ENCODE measurements around the gene TRNAU1AP.
"Not testable (repeated sequence)": the region's sequence is repeated elsewhere in the genome, so short reads cannot be mapped to it uniquely, and the experiment has no call there.

Gene TRNAU1AP
- long read RNA-seq, donor 1, transcript TRNAU1AP-201 (9 exons, 1,799 nt): major isoform, 5 of 55 reads
- long read RNA-seq, donor 1, partial matches to known transcripts: 15 of 55 reads
- long read RNA-seq, donor 1, other reads (novel, unspliced or antisense): 34 of 55 reads
- long read RNA-seq, donor 2, transcript TRNAU1AP-201 (9 exons, 1,799 nt): major isoform, 5 of 6 reads
- long read RNA-seq, donor 2, partial matches to known transcripts: 0 of 6 reads
- long read RNA-seq, donor 2, other reads (novel, unspliced or antisense): 0 of 6 reads
- long read RNA-seq, donor 3, partial matches to known transcripts: 0 of 1 reads
- long read RNA-seq, donor 3, other reads (novel, unspliced or antisense): 0 of 1 reads
- long read RNA-seq, donor 4, transcript TRNAU1AP-201 (9 exons, 1,799 nt): major isoform, 5 of 21 reads
- long read RNA-seq, donor 4, partial matches to known transcripts: 0 of 21 reads
- long read RNA-seq, donor 4, other reads (novel, unspliced or antisense): 13 of 21 reads
- long read RNA-seq, donor 5, transcript TRNAU1AP-201 (9 exons, 1,799 nt): major isoform, 6 of 13 reads
- long read RNA-seq, donor 5, partial matches to known transcripts: 0 of 13 reads
- long read RNA-seq, donor 5, other reads (novel, unspliced or antisense): 7 of 13 reads
- long read RNA-seq, donor 6, partial matches to known transcripts: 0 of 7 reads
- long read RNA-seq, donor 6, other reads (novel, unspliced or antisense): 0 of 7 reads
- long read RNA-seq, donor 7, transcript TRNAU1AP-201 (9 exons, 1,799 nt): major isoform, 7 of 7 reads
- long read RNA-seq, donor 7, partial matches to known transcripts: 0 of 7 reads
- long read RNA-seq, donor 7, other reads (novel, unspliced or antisense): 0 of 7 reads
- long read RNA-seq, donor 8, transcript TRNAU1AP-201 (9 exons, 1,799 nt): major isoform, 8 of 15 reads
- long read RNA-seq, donor 8, partial matches to known transcripts: 5 of 15 reads
- long read RNA-seq, donor 8, other reads (novel, unspliced or antisense): 0 of 15 reads

GRCh38 chr1:28552758-28553663 is at the start of gene TRNAU1AP:
Gene TRNAU1AP, plus strand, starts transcription at chr1:28553085. Its CDS starts 26 bp downstream, at chr1:28553111.
- peak; percentile 92 for DNase-seq

- no peak for DNase-seq
Measured at GRCh38 chr1:28503117-28503516, 49.8 kb upstream of the TRNAU1AP start.

GRCh38 chr1:28505406-28506187 is 47.3 kb upstream of the TRNAU1AP start, which contains the start of gene RCC1:
Gene RCC1, plus strand, starts transcription at chr1:28506043. Its CDS starts 23,824 bp downstream, at chr1:28529867.
- DNase-seq: peak; percentile 88

DNA sequence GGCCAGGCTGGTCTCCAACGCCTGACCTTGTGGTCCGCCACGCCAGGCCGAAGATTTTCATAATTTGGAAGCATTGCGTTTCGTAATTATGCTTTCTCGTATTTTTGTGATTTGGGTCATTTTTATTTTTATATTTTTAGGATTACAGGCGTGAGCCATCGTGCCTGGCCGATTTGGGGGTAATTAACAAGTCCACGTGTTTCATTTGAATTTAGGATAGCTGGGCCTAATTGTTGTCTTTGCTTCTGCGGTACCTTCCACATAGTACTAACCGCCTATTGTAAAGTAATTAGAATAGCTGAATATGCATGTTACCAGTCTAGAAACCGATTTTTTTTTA is 46.0 kb upstream of the TRNAU1AP start:
- no peak for DNase-seq

- no peak for DNase-seq
Measured at GRCh38 chr1:28507247-28507645, 45.6 kb upstream of the TRNAU1AP start.

DNA sequence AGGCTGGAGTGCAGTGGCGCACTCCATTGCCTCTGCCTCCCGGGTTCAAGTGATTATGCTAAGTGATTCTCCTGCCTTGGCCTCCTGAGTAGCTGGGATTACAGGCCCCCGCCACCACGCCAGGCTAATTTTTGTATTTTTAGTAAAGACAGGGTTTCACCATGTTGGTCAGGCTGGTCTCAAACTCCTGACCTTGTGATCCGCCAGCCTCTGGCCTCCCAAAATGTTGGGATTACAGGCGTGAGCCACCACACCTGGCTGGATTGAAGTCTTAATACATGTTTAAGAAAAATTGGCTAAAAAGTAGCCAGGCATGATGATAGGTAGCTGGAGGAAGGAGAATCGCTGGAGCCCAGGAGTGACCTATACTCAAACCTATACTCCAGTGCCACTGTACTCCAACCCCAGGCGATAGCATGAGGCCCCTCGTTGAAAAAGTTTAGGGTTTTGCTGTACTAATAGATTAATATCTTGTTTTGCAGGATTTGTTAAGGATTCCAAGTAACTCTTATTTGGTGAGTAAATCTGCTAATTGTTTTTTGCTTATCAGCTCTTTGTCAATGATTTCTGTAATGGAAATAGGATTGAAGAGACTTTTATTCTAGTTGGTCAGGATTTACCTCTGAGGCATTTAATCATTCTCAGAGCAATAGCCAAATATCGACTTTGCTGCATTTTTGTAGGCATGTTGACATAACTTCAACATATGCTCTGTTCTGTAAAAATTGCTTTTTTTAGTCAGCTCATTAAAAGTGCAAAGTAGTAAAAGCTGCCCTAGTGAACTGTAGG is 45.0 kb upstream of the TRNAU1AP start:
- DNase-seq: no peak

DNA sequence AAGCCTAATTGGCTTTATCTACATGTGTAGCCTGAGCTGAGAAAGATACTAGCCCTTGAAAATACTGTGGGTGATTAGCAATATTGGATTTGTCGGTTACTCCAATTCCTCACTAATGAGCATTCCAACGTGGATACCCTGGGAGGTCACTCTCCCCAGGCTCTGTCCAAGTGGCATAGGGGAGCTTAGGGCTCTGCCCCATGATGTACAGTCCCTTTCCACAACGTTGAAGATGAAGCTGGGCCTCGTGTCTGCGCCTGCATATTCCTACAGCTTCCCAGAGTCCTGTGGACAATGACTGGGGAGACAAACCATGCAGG is 44.5 kb upstream of the TRNAU1AP start:
- no peak for DNase-seq

DNA sequence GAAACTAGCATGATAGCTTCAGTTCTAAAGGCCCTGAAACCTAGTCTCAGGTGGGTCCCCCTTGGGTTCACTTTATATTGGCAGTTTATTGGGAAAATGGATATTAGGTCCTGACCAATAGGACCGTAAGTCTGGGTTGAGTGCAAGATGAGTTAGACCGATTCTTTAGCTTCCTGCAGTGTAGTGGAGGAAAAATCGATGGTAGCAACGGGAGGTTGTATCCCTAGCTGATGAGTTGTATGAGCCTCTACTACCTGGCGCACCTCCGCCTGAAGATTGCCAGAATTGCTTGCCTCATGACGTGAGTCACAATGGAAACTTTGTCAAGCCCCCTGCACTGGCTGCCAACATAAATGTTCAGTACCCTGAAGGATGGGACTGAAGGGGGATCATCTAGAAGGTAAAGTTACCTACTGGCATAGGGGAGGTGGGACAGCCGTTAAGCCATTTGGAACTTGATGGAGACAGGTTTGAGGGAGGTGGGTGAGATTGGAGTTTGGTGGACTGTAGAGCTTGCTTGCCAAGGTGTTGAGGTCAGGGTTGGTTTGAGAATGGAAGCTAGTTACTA is 43.1 kb upstream of the TRNAU1AP start:
- no peak for DNase-seq

DNA sequence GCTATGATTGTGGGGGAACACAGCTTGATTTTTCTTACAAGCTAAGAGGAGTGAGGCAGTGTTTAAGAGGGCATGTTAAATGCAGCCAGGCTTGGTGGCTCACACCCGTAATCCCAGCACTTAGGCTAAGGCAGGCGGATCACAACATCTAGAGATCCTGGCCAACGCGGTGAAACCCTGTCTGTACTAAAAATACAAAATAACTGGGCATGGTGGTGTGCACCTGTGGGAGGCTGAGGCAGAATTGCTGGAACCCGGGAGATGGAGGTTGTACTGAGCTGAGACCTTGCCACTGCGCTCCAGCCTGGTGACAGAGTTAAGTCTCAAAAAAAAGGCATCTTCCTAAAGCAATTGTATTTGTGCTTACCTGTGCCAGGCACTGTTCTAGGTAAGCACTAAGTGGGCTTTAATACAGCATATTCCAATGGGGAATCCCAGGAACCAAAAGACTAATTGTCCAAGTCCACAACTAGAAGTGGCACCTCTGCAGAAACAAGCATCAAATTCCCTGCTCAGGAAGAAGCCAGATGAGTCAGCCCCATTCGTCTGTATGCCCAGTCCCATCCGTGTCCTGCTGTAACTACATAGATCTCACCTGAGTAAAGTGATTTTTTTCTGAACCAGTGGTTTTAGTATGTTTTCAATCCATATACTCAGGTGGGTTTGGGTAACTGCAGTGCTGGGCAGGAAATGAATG is 42.5 kb upstream of the TRNAU1AP start:
- no peak for DNase-seq

DNA sequence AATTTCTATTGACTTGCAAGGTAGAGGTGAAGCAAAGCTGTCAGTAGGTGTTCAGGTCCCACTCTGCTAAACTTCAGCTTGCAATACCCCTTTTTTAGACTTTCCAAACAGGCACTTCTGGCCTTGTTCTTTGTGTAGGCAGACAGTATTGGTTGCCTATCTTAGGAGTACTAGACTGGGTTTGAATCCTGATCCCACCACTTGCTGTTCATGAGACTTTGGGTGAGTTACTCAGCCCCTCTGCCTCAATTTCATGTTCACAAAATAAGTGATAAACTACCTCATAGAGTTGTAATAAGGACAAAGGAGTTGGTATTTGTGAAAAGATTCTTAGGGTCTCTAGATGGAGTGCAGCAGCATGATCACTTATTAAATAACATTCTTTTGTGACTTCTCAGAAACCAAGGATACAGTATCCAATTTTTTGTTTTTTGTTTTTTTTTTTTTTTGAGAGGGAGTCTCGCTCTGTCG is 41.9 kb upstream of the TRNAU1AP start:
- DNase-seq: no peak

DNA sequence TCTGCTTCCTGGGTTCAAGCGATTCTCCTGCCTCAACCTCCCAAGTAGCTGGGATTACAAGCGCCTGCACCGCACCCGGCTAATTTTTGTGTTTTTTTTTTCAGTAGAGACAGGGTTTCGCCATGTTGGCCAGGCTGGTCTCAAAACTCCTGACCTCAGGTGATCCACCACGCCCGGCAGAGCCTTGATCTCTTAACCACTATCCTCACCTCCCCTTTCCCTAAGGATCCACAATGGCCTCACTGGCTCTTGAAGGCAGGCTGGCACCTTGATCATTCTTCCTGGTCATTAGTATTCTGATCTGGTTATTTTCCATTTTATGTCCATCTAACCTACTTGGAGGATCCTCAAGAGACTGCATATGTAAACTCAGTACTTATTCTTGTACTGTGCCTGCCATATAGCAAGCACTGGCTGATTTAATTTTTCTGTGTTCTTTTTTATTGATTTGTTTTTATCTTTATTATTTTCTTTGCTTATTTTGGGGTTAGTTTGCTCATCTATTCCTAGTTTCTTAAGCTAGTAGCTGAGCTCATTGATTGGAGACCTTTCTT is 40.8 kb upstream of the TRNAU1AP start:
- no peak for DNase-seq

DNA sequence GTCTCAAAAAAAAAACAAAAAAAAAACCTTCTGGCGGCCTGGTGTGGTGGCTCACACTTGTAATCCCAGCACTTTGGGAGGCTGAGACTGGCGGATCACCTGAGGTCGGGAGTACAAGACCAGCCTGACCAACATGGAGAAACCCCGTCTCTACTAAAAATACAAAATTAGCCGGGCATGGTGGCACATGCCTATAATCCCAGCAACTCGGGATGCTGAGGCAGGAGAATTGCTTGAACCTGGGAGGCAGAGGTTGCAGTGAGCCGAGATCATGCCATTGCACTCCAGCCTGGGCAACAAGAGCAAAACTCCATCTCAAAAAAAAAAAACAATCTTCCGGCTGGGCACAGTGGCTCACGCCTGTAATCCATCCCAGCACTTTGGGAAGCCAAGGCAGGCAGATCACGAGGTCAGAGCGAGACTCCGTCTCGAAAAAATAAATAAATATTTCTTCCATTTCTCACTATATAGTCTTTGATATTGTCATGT is 38.4 kb upstream of the TRNAU1AP start:
- not testable (repeated sequence) for DNase-seq

- DNase-seq: no peak
Measured at GRCh38 chr1:28516518-28516956, 36.3 kb upstream of the TRNAU1AP start.

DNA sequence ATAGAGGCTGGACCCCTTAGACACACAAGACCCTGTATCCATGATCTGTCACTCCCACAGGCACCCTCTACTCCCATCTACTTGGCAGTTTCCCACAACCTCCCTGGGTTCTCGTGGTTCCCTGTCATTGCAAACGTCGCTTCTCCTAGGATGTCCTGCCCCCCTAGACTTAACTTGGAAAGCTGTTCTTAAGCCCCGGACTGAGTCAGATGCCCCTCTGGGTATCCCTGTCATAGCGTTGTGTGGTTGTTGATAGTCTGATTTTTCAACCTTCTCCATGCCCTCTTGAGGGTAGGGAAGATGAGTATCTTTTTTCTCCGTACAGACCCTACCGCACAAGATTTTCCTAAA is 35.3 kb upstream of the TRNAU1AP start:
- no peak for DNase-seq

DNA sequence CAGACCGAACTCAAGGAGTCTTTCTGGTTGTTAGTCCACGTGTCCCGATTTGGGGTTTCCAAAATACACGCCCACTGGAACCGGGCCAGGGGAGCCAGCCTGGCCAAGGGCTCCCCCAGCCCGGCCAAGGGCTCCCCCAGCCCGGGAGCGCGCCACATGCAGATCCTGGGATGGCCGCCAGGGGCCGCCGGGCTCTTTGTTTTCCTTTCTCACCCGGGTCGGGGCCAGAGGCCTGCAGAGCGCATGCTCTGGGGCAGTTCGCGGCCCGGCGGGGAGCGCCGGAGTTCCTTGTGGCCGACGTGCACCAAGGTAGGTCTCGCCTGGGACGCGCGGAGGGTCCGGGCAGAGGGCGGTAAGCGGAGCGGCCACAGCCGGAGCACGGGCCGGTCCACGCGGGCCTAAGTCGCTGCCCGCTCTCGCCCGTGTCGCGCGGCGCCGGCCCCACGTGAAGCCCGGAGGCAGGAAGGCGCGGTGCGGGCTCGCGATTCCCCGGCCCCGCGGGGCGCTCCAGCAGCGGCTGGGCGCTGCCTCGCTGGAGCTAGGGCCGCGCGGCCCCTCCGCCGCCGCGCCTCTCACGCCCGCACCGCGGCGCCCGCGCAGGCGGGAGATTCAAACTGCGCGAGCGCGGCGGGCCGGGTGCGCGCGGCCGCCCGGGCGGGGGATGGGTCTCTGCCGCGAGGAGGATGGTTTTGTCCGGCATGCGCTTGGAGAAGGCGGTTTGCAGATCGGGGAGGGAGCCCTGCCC is 34.7 kb upstream of the TRNAU1AP start:
- peak; percentile 99 for DNase-seq

DNA sequence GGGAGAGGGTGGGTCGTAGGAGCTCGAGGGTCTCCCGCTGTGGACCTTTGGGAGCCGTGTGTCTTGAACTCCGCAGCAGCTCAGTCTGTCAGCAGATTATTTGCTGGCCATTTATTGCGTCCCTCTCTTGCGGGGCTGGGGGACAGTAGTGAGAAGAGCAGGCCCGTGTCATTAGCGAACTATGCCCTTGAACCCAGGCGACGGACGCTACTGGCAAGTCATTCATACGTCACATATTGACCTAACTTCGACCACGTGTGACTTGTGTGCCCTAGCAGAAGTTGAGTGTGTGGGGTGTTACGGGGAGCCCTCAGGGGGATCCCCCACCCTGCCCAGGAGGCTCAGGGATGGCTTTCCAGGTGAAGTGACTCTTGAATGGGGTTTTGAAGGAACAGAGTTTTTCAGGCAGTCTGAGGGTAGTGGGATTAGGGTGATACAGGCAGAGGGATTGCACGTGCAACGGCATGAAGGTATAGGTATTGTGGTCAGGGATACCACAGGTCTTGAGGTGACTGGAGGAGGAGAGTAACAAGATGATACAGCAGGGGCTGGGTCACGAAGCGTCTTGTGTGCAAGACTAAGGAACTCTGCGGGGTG is 34.0 kb upstream of the TRNAU1AP start:
- DNase-seq: peak; percentile 73

DNA sequence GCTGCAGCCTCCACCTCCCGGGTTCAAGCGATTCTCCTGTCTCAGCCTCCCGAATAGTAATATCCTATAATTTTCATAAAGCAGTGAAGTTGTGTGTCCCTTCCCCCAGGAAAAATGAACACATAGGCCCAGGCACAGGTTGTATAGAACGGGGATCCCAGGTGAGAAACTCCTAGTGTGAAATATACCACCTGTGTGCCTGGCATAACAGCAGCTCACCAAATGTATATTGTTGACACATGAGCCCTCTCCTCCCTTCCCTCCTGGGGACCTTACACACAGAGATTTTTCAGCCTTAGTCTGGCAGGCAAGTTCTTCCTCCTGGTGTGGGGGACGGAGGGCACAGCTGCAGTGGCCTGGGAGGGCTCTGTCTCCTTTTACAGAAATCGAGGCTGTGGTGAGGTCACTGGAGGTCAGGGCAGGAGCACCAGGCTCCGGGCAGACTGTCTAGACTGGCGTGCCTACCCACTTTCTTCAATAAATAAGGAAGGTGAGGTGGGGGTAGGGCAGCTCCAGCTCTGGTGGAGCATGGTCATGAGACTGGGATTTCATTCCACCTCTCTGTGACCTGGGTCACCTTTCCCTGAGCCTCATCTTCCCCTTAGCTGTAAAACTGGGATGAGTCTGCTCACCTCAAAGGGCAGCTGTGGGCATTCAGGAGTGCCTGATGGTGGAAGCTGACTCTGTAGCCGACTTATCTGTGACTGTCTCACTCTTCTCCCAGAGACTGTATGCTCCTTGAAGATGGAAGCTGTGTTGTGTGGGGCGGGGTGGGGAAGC is 32.7 kb upstream of the TRNAU1AP start:
- no peak for DNase-seq
